Nephron progenitor cell (in vitro differentiated cells): ENCODE measurements around the gene C2orf42.

Experiments
- DNase-seq: peaks from one replicate; pipeline ENCODE4 v3.0.0; 2021
- H3K27ac Mint-ChIP-seq: 2 replicates; pipeline ENCODE4 v1.8.0; 2021; ENCODE audit warnings: mild to moderate bottlenecking, moderate library complexity, mixed read lengths
- H3K27me3 Mint-ChIP-seq: 2 replicates; pipeline ENCODE4 v1.8.0; 2021; ENCODE audit warnings: mild to moderate bottlenecking, low read depth, mixed read lengths; ENCODE audit not compliant: poor library complexity
- H3K36me3 Mint-ChIP-seq: 2 replicates; pipeline ENCODE4 v1.8.0; 2021; ENCODE audit warnings: low read depth, mixed read lengths
- H3K4me1 Mint-ChIP-seq: 2 replicates; pipeline ENCODE4 v1.8.0; 2021; ENCODE audit warnings: mixed read lengths
- H3K4me3 Mint-ChIP-seq: 2 replicates; pipeline ENCODE4 v1.8.0; 2021; ENCODE audit warnings: mild to moderate bottlenecking, moderate library complexity, mixed read lengths
- H3K9me3 Mint-ChIP-seq: 2 replicates; pipeline ENCODE4 v1.8.0; 2021; ENCODE audit warnings: mild to moderate bottlenecking, moderate library complexity, mixed read lengths
- CTCF ChIP-seq: fragments of 200-600 bp; sonication (generic); IDR thresholded peaks from 2 replicates; pipeline ENCODE4 v1.5.0; 2021; ENCODE audit warnings: antibody characterized with exemption

Gene C2orf42

GRCh38 chr2:70214365-70214764 is 23.5 kb upstream of the C2orf42 start:
- TF ChIP-seq CTCF = no peak
- Mint-ChIP-seq H3K9me3 (no peaks in the 10 kb centered on the region), H3K36me3 (peaks cover 84% of the 10 kb centered on the region), H3K4me1 (no peaks in the 10 kb centered on the region), H3K27ac (no peak overlapping the region), H3K4me3 (no peak overlapping the region), H3K27me3 (no peaks in the 10 kb centered on the region)
- no peak for DNase-seq

- DNase-seq = no peak
- H3K27me3 Mint-ChIP-seq = no peaks in the 10 kb centered on the region
- H3K4me1 Mint-ChIP-seq = no peaks in the 10 kb centered on the region
- H3K27ac Mint-ChIP-seq = no peak overlapping the region
- peaks cover 68% of the 10 kb centered on the region for H3K36me3 Mint-ChIP-seq
- H3K4me3 Mint-ChIP-seq = no peak overlapping the region
- TF ChIP-seq CTCF = no peak
- no peaks in the 10 kb centered on the region for H3K9me3 Mint-ChIP-seq
Observed at GRCh38 chr2:70212298-70212932, 21.6 kb upstream of the C2orf42 start.

- Mint-ChIP-seq H3K27me3 (peaks cover 4% of the 10 kb centered on the region), H3K4me3 (no peak overlapping the region), H3K27ac (no peak overlapping the region), H3K9me3 (no peaks in the 10 kb centered on the region), H3K36me3 (peaks cover 62% of the 10 kb centered on the region), H3K4me1 (no peaks in the 10 kb centered on the region)
- DNase-seq = no peak
- no peak for TF ChIP-seq CTCF
Observed at GRCh38 chr2:70211595-70211994, 20.8 kb upstream of the C2orf42 start.

GRCh38 chr2:70204452-70204851 is 13.6 kb upstream of the C2orf42 start:
- TF ChIP-seq CTCF = no peak
- H3K4me1 Mint-ChIP-seq = no peaks in the 10 kb centered on the region
- peaks cover 4% of the 10 kb centered on the region for H3K27me3 Mint-ChIP-seq
- no peaks in the 10 kb centered on the region for H3K9me3 Mint-ChIP-seq
- DNase-seq = no peak
- H3K36me3 Mint-ChIP-seq = peaks cover 8% of the 10 kb centered on the region
- no peak overlapping the region for H3K4me3 Mint-ChIP-seq
- peak overlapping the region; percentile 13 for H3K27ac Mint-ChIP-seq

GRCh38 chr2:70203086-70203485 is 12.3 kb upstream of the C2orf42 start:
- no peak for TF ChIP-seq CTCF
- DNase-seq = no peak
- Mint-ChIP-seq H3K9me3 (no peaks in the 10 kb centered on the region), H3K4me1 (no peaks in the 10 kb centered on the region), H3K27me3 (peaks cover 4% of the 10 kb centered on the region), H3K36me3 (peaks cover 4% of the 10 kb centered on the region), H3K4me3 (no peak overlapping the region), H3K27ac (no peak overlapping the region)

- Mint-ChIP-seq H3K27ac (peak overlapping the region; percentile 22), H3K9me3 (no peaks in the 10 kb centered on the region)
- TF ChIP-seq CTCF = no peak
Observed at GRCh38 chr2:70202236-70202806, 11.5 kb upstream of the C2orf42 start.

More at GRCh38 chr2:70202236-70202806, 11.5 kb upstream of the C2orf42 start:
- H3K27me3 Mint-ChIP-seq = peaks cover 4% of the 10 kb centered on the region
- H3K4me3 Mint-ChIP-seq = no peak overlapping the region
- peaks cover 4% of the 10 kb centered on the region for H3K36me3 Mint-ChIP-seq
- no peak for DNase-seq
- no peaks in the 10 kb centered on the region for H3K4me1 Mint-ChIP-seq
